Smooth muscle cell of trachea (primary cell): ENCODE results near the gene ALKBH5. TPM values are rescaled to one million over a fixed set of nuclear protein-coding genes. Genes with fewer than 3 reads are reported as not detected.

Source experiments
- total RNA-seq: library from RNA; depleted of rRNA; stranded (reverse); fragments of >200 nt; gene quantifications from 2 replicates; pipeline ENCODE4 v1.2.1, GENCODE V29; 2014

ALKBH5 gene
- total RNA-seq: 95.6 and 148 TPM in 2 replicates

DNA sequence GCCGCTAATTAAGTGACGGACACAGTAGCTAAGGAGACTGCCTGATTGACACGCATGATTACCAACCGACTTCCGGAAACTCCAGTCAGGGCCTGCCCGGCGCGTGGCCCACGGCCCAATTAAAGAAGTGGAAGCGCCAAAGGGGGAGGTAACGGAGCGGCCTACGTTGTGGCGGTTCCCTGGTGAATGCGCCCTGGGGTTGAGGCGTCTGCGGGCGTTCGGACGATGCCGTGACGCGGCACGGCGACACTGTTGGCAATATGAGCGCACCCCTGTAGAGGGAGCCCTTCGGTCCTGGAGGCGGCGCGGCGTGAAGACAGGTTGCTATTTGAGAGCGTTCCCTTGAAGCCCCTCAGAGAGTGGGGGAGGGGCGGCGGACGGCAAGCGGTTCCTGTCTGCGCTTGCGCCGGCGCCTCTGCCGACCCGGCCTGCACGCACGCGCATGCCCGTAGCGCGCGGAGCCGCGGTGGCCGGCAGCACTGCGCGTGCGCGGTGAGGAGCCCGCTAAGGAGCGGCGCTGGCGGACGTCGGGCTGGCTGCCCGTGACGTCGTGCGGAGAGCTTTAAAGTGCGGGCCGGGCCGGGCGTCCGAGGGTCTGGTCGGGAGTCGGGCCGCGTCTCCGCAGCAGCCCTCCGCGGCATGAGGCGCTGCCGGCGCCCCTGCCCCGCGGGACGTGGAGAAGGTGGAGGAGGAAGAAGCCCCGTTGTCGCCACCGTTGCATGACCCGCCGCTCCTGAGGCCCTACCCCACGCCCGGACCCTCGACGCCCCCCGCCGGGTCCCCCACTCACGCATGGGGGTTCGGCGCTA is at the start of gene ALKBH5:
Gene ALKBH5, plus strand, starts transcription at position 495 of the 809 bp plus-strand sequence. CDS start 416 bp downstream, outside the sequence.

DNA sequence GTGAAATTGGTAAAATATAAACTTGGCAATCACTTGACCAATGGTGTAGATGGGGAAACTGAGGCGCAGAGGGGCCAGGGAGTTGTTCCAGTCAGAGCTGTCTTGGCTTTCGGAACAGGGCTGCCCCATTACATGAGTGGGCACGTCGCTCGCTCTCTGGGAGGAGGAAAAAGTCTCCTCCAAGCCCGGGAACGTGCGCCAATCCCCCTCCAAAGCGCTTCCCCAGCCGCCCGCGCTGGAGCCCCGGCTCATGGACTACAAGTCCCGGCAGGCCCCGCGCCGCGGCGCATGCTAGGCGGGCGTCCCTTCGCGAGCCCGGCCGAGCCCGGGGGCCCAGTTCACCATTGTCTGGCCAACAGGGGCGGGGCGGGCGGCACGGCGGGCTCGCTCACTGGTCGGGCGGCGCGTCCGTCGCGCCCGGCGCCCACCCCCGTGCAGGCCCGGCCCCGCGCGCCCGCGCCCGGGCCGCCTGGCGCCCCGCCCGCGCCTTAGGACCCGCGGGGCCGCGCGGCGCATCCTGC is 41.6 kb downstream of the ALKBH5 start, which contains the start of gene LLGL1:
Gene LLGL1, plus strand, starts transcription at position 515 of the 521 bp plus-strand sequence. CDS start 48 bp downstream, outside the sequence.

DNA sequence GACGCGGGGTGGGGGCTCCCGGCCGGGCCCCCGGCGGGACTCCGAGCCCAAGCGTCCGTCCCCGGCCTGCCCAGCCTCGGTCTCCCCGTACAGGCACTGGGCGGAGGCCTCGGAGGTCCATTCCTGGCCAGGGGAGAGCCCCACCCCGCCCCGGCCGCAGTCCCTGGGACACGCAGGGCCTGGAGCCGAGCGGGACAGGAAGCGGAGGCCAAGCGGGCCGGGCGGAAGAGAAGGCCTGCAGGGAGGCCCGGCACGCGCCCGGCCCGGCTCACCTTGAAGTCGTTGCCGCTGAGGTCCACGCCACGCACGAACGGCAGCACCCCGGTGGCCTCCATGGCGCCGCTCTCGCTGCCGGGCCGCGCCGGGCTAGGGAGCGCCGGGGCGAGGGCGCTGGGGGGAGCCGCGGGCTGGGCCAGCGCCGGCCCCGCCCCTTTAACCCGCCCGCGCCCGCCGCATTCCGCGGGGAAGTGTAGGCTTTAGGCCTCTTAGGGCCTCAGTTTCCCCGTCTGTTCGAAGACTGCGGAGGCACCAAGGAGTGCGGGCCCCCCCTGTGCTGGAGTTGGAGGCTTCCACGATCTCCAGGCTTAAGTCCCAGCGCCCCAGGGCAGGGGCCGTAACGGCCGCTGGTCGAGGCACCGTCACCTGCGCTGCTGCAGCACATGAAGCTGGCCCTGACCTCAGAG is 74.9 kb downstream of the ALKBH5 start, which contains the start of gene FLII:
Gene FLII, minus strand, starts transcription at position 383 of the 683 bp plus-strand sequence. Its CDS starts 48 bp downstream, at position 335.

Other genes starting within 250 kb of the ALKBH5 start
- gene TOM1L2, start 211.4 kb upstream of the ALKBH5 start, total RNA-seq: 30.4 and 44.7 TPM in 2 replicates
- 0.83 and 1.2 TPM in 2 replicates for gene DRC3, start 211.0 kb upstream of the ALKBH5 start, total RNA-seq
- gene ATPAF2, start 144.7 kb upstream of the ALKBH5 start, total RNA-seq: 15.1 and 18.0 TPM in 2 replicates
- gene GID4, start 144.4 kb upstream of the ALKBH5 start, total RNA-seq: 7.1 and 12.6 TPM in 2 replicates
- 43.3 and 47.6 TPM in 2 replicates for gene DRG2, start 95.9 kb upstream of the ALKBH5 start, total RNA-seq
- 2.2 and 3.6 TPM in 2 replicates for gene MYO15A, start 75.1 kb upstream of the ALKBH5 start, total RNA-seq
- gene LLGL1, start 41.8 kb downstream of the ALKBH5 start, total RNA-seq: 46.8 and 65.0 TPM in 2 replicates
- gene FLII, start 74.9 kb downstream of the ALKBH5 start, total RNA-seq: 371 and 453 TPM in 2 replicates
- 21.3 and 30.5 TPM in 2 replicates for gene MIEF2, start 76.8 kb downstream of the ALKBH5 start, total RNA-seq
- 18.5 and 29.5 TPM in 2 replicates for gene TOP3A, start 131.2 kb downstream of the ALKBH5 start, total RNA-seq
- gene SMCR8, start 131.5 kb downstream of the ALKBH5 start, total RNA-seq: 18.5 and 27.1 TPM in 2 replicates
- 7.4 and 19.9 TPM in 2 replicates for gene SHMT1, start 179.7 kb downstream of the ALKBH5 start, total RNA-seq
- gene EVPLL, start 193.9 kb downstream of the ALKBH5 start, total RNA-seq: not detected in 2 replicates